Mononuclear cell (primary cell): ENCODE measurements around the gene HRH1. TPM values are rescaled to one million over a fixed set of nuclear protein-coding genes. Genes with fewer than 3 reads are reported as not detected.
"Not testable (repeated sequence)": the region's sequence is repeated elsewhere in the genome, so short reads cannot be mapped to it uniquely, and the experiment has no call there.

Experiments used
- H3K27me3 ChIP-seq: 2 replicates; pipeline ENCODE4 v1.6.0; 2011; ENCODE audit warnings: low read length, control low read depth; ENCODE audit not compliant: insufficient read depth
- H3K4me1 ChIP-seq: 2 replicates; pipeline ENCODE4 v1.5.1; 2011; ENCODE audit warnings: mild to moderate bottlenecking, low read length, control low read depth; ENCODE audit not compliant: insufficient read depth
- H3K4me3 ChIP-seq: 2 replicates; pipeline ENCODE4 v1.5.1; 2011; ENCODE audit warnings: mild to moderate bottlenecking, low read length, moderate library complexity
- H3K9me3 ChIP-seq: 2 replicates; pipeline ENCODE4 v1.5.1; 2011; ENCODE audit warnings: low read depth, mild to moderate bottlenecking, control low read depth, low read length
- total RNA-seq: library from RNA; depleted of rRNA; stranded (reverse); fragments of >200 nt; gene quantifications from one replicate; pipeline ENCODE4 v1.2.3, GENCODE V29; 2012

Gene HRH1
- total RNA-seq, 1 donor: 2.4 TPM

- H3K4me3 ChIP-seq: no peak overlapping the region
- H3K27me3 ChIP-seq: peaks cover 43% of the 10 kb centered on the region
- H3K4me1 ChIP-seq: peaks cover 25% of the 10 kb centered on the region
Observed at GRCh38 chr3:11157421-11157820, 3.1 kb downstream of the HRH1 start.

GRCh38 chr3:11159421-11159904 lies 5.2 kb downstream of the HRH1 start:
- H3K9me3 ChIP-seq: no peaks in the 10 kb centered on the region
- peaks cover 25% of the 10 kb centered on the region for H3K4me1 ChIP-seq
- peaks cover 30% of the 10 kb centered on the region for H3K27me3 ChIP-seq
- no peak overlapping the region for H3K4me3 ChIP-seq

More at GRCh38 chr3:11157421-11157820, 3.1 kb downstream of the HRH1 start:
- no peaks in the 10 kb centered on the region for H3K9me3 ChIP-seq

GRCh38 chr3:11161666-11162065 lies 7.4 kb downstream of the HRH1 start:
- H3K27me3 ChIP-seq: peaks cover 9% of the 10 kb centered on the region
- no peaks in the 10 kb centered on the region for H3K9me3 ChIP-seq
- H3K4me1 ChIP-seq: peaks cover 14% of the 10 kb centered on the region
- H3K4me3 ChIP-seq: no peak overlapping the region

GRCh38 chr3:11162401-11163345 lies 8.4 kb downstream of the HRH1 start:
- Histone ChIP-seq H3K4me3 (no peak overlapping the region), H3K4me1 (peaks cover 14% of the 10 kb centered on the region), H3K9me3 (no peaks in the 10 kb centered on the region), H3K27me3 (no peaks in the 10 kb centered on the region)

GRCh38 chr3:11164607-11165006 lies 10.3 kb downstream of the HRH1 start:
- no peak overlapping the region for H3K4me3 ChIP-seq
- peaks cover 12% of the 10 kb centered on the region for H3K4me1 ChIP-seq
- H3K27me3 ChIP-seq: no peaks in the 10 kb centered on the region
- no peaks in the 10 kb centered on the region for H3K9me3 ChIP-seq

GRCh38 chr3:11165476-11165875 lies 11.2 kb downstream of the HRH1 start:
- Histone ChIP-seq H3K4me3 (no peak overlapping the region), H3K4me1 (peaks cover 3% of the 10 kb centered on the region), H3K9me3 (no peaks in the 10 kb centered on the region), H3K27me3 (no peaks in the 10 kb centered on the region)

GRCh38 chr3:11166807-11167400 lies 12.6 kb downstream of the HRH1 start:
- H3K4me1 ChIP-seq, H3K9me3 ChIP-seq, H3K4me3 ChIP-seq, H3K27me3 ChIP-seq: not testable (repeated sequence)

- no peaks in the 10 kb centered on the region for H3K27me3 ChIP-seq
- H3K9me3 ChIP-seq: no peaks in the 10 kb centered on the region
- no peaks in the 10 kb centered on the region for H3K4me1 ChIP-seq
- H3K4me3 ChIP-seq: no peak overlapping the region
Observed at GRCh38 chr3:11167590-11167989, 13.3 kb downstream of the HRH1 start.

GRCh38 chr3:11168406-11168805 lies 14.1 kb downstream of the HRH1 start:
- Histone ChIP-seq H3K4me3 (no peak overlapping the region), H3K9me3 (no peaks in the 10 kb centered on the region), H3K4me1 (no peaks in the 10 kb centered on the region), H3K27me3 (no peaks in the 10 kb centered on the region)

- Histone ChIP-seq H3K4me1 (no peaks in the 10 kb centered on the region), H3K4me3 (no peak overlapping the region), H3K27me3 (no peaks in the 10 kb centered on the region), H3K9me3 (no peaks in the 10 kb centered on the region)
Observed at GRCh38 chr3:11168881-11169805, 14.8 kb downstream of the HRH1 start.

- no peaks in the 10 kb centered on the region for H3K9me3 ChIP-seq
- H3K4me1 ChIP-seq: no peaks in the 10 kb centered on the region
- no peak overlapping the region for H3K4me3 ChIP-seq
- no peaks in the 10 kb centered on the region for H3K27me3 ChIP-seq
Observed at GRCh38 chr3:11170052-11170770, 15.9 kb downstream of the HRH1 start.

GRCh38 chr3:11172096-11172690 lies 17.9 kb downstream of the HRH1 start:
- no peaks in the 10 kb centered on the region for H3K27me3 ChIP-seq
- H3K9me3 ChIP-seq: no peaks in the 10 kb centered on the region
- no peak overlapping the region for H3K4me3 ChIP-seq
- H3K4me1 ChIP-seq: no peaks in the 10 kb centered on the region

- Histone ChIP-seq H3K4me3 (no peak overlapping the region), H3K4me1 (no peaks in the 10 kb centered on the region), H3K9me3 (no peaks in the 10 kb centered on the region), H3K27me3 (no peaks in the 10 kb centered on the region)
Observed at GRCh38 chr3:11173828-11174465, 19.7 kb downstream of the HRH1 start.
